WI38 (cell line): Measurements from ENCODE around the gene TFRC.
"Not testable (repeated sequence)": the region's sequence is repeated elsewhere in the genome, so short reads cannot be mapped to it uniquely, and the experiment has no call there.

Experiments used
- H3K4me3 ChIP-seq: 2 replicates; pipeline ENCODE4 v1.5.1; 2011; ENCODE audit warnings: low read depth, mild to moderate bottlenecking, control low read depth, low read length
- TF ChIP-seq, protein P1 (sequence below): IDR thresholded peaks from 2 replicates; pipeline ENCODE4 v1.5.1; 2012; ENCODE audit warnings: low read depth, mild to moderate bottlenecking, control low read depth, low read length

Gene TFRC

DNA sequence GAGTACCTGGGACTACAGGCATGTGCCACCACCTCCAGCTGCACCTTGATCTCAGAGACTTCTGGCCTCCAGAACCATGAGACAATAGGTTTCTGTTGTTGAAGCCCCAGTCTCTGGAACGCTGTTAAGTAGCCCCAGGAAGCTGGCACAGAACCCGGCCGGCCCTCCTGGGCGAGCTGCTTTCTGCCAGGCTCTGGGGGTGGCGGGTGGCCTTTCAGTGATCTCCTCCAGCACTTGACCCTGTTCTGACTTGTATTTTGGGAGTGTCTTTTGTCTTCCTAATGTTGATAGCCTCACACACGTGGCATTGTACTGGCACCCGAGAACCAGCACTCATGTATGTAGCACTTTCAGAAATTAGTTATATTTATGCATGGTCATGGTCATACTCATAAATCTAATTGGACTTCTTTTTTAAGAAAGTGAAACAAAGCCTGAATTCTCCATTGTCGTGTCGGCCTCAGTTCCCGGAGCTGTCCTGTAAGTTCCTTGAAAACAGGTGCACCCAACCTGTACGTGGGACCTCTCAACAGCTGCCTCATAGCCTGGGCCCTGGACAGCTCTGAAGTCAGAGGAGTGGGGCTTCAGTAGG is 74.0 kb downstream of the TFRC start:
- TF ChIP-seq, protein P1, sequence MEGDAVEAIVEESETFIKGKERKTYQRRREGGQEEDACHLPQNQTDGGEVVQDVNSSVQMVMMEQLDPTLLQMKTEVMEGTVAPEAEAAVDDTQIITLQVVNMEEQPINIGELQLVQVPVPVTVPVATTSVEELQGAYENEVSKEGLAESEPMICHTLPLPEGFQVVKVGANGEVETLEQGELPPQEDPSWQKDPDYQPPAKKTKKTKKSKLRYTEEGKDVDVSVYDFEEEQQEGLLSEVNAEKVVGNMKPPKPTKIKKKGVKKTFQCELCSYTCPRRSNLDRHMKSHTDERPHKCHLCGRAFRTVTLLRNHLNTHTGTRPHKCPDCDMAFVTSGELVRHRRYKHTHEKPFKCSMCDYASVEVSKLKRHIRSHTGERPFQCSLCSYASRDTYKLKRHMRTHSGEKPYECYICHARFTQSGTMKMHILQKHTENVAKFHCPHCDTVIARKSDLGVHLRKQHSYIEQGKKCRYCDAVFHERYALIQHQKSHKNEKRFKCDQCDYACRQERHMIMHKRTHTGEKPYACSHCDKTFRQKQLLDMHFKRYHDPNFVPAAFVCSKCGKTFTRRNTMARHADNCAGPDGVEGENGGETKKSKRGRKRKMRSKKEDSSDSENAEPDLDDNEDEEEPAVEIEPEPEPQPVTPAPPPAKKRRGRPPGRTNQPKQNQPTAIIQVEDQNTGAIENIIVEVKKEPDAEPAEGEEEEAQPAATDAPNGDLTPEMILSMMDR: no peak
- no peak overlapping the region for H3K4me3 ChIP-seq

DNA sequence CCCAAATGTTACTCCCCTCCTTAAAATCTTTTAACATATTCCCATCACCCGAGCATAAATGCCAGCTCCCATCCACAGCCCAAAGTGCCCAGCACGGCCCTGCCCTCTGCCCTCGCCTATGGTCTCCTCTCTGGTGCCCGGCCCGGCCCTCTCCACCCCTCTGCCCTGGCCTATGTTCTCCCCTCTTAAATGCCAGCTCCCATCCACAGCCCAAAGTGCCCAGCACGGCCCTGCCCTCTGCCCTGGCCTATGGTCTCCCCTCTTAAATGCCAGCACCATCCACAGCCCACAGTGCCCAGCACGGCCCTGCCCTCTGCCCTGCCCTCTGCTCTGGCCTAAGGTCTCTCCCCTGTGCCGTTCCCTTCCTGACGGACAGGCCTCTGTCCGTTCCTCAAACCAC is 76.6 kb downstream of the TFRC start:
- H3K4me3 ChIP-seq: not testable (repeated sequence)

DNA sequence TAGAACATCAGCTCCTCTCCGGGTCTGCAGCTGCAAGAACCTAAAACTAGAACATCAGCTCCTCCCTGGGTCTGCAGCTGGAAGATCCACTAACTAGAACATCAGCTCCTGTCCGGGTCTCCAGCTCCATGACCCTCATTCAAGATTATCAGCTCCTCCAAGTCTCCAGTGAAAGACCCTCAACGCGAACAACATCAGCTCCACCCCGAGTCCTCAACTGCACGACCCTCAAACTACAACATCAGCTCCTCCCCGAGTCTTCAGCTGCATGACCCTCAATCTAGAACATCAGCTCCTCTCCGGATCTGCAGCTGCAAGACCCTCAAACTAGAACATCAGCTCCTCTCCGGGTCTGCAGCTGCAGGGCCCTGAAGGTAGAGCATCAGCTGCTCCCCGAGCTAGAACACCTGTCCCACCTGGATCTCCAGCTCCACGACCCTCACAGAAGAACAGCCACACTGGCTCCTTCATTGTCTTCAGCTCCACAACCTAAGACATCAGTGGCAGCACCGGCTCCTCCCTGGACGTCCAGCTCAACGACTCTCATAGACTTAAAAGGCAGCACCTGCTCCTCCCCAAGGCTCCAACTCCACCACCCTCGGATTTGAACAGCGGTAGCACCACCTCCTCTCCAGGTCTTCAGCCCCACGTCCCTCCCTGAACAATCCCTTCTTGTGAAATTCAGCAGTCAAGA is 77.4 kb downstream of the TFRC start:
- H3K4me3 ChIP-seq: not testable (repeated sequence)

DNA sequence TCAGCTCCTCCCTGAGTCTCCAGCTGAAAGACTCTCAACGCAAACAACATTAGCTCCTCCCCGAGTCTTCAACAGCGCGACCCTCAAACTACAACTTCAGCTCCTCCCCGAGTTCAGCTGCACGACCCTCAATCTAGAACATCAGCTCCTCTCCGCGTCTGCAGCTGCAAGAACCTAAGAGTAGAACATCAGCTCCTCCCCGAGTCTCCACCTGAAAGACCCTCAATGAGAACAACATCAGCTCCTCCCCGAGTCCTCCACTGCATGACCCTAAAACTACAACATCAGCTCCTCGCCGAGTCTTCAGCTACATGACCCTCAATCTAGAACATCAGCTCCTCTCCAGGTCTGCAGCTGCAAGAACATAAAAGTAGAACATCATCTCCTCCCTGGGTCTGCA is 78.3 kb downstream of the TFRC start:
- no peak overlapping the region for H3K4me3 ChIP-seq
- TF ChIP-seq, protein P1: no peak

DNA sequence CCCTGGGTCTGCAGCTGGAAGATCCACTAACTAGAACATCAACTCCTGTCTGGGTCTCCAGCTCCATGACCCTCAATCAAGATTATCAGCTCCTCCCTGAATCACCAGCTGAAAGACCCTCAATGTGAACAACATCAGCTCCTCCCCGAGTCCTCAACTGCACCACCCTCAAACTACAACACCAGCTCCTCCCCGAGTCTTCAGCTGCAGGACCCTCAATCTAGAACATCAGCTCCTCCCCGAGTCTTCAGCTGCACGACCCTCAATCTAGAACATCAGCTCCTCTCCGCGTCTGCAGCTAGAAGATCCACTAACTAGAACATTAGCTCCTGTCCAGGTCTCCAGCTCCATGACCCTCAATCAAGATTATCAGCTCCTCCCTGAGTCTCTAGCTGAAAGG is 79.2 kb downstream of the TFRC start:
- not testable (repeated sequence) for H3K4me3 ChIP-seq

DNA sequence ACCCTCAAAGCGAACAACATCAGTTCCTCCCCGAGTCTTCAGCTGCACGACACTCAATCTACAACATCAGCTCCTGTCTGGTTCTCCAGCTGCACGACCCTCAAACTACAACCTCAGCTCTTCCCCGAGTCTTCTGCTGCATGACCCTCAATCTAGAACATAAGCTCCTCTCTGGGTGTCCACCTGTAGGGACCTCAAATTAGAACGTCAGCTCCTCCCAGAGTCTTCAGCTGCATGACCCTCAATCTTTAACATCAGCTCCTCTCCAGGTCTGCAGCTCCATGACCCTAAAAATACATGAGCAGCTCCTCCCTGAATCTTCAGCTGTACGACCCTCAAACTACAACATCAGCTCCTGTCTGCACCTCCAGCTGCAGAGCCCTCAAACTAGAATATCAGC is 80.7 kb downstream of the TFRC start:
- H3K4me3 ChIP-seq: not testable (repeated sequence)

DNA sequence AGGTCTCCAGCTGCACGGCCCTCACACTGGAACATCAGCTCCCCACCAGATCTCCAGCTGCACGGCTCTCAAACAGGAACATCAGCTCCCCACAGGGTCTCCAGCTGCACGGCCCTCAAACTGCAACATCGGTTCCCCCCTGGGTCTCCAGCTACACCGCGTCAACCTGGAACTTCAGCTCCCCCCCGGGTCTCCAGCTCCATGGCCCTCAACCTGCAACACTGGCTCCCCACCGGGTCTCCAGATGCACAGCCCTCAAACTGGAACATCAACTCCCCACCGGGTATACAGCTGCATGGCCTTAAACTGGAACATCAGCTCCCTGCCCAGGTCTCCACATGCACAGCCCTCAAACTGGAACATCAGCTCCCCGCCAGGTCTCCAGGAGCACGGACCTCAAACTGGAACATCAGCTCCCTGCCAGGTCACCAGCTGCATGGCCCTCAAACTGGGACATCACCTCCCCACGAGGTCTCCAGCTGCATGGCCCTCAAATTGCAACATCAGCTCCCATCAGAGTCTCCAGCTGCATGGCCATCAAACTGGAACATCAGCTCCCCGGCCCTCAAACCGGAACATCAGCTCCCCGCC is 81.4 kb downstream of the TFRC start:
- not testable (repeated sequence) for H3K4me3 ChIP-seq

DNA sequence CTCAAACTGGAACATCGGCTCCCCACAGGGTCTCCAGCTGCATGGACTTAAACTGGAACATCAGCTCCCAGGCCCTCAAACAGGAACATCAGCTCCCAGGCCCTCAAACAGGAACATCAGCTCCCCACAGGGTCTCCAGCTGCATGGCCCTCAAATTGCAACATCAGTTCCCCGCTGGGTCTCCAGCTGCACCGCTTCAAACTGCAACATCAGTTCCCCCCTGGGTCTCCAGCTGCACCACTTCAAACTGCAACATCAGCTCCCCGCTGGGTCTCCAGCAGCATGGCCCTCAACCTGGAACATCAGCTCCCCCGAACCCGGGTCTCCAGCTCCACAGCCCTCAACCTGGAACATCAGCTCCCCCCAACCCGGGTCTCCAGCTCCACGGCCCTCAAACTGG is 82.0 kb downstream of the TFRC start:
- no peak overlapping the region for H3K4me3 ChIP-seq
- TF ChIP-seq, protein P1: no peak
